Astrocyte of the spinal cord (primary cell): ENCODE measurements around the gene CELF1.

Experiments
- DNase-seq: peaks from one replicate; pipeline ENCODE4 v3.0.0; 2011; ENCODE audit warnings: low read depth, low spot score
- H3K4me3 ChIP-seq: 2 replicates; pipeline ENCODE4 v1.5.1; 2011; ENCODE audit warnings: low read depth, mild to moderate bottlenecking, low read length, moderate library complexity
- CTCF ChIP-seq: IDR thresholded peaks from 2 replicates; pipeline ENCODE4 v1.5.1; 2012; ENCODE audit warnings: low read depth, mild to moderate bottlenecking, low read length, inconsistent platforms
- in situ Hi-C: cut with HindIII; loops from 2 replicates; pipeline ENCODE4 v1.10.0; 2017; ENCODE audit warnings: low sequenced_read_pairs

Gene CELF1

GRCh38 chr11:47478651-47479329 is 74.1 kb downstream of the CELF1 start:
- in situ Hi-C loops: no loop called here
- TF ChIP-seq CTCF: no peak
- no peak for DNase-seq
- no peak overlapping the region for H3K4me3 ChIP-seq

- no peak for DNase-seq
- no peak for TF ChIP-seq CTCF
- H3K4me3 ChIP-seq: no peak overlapping the region
- in situ Hi-C loops: no loop called here
These were observed 75.2 kb downstream of the CELF1 start for GRCh38 chr11:47477753-47478152.

GRCh38 chr11:47477323-47477722 is 75.6 kb downstream of the CELF1 start:
- in situ Hi-C loops: no loop called here
- TF ChIP-seq CTCF: no peak
- DNase-seq: no peak

GRCh38 chr11:47470671-47471070 is 82.3 kb downstream of the CELF1 start:
- H3K4me3 ChIP-seq: no peak overlapping the region
- in situ Hi-C loops: no loop called here
- no peak for DNase-seq
- no peak for TF ChIP-seq CTCF

More at GRCh38 chr11:47477323-47477722, 75.6 kb downstream of the CELF1 start:
- no peak overlapping the region for H3K4me3 ChIP-seq

GRCh38 chr11:47469361-47470179 is 83.4 kb downstream of the CELF1 start:
- H3K4me3 ChIP-seq: no peak overlapping the region
- TF ChIP-seq CTCF: no peak
- in situ Hi-C loops: no loop called here

GRCh38 chr11:47468598-47469214 is 84.2 kb downstream of the CELF1 start:
- in situ Hi-C loops: no loop called here
- H3K4me3 ChIP-seq: no peak overlapping the region
- no peak for TF ChIP-seq CTCF
- peak; percentile 47 for DNase-seq

More at GRCh38 chr11:47469361-47470179, 83.4 kb downstream of the CELF1 start:
- DNase-seq: peak; percentile 30
